ENCODE results near the gene DPEP3. TPM values are rescaled to one million over a fixed set of nuclear protein-coding genes. Genes with fewer than 3 reads are reported as not detected.
"Not testable (repeated sequence)": the region's sequence is repeated elsewhere in the genome, so short reads cannot be mapped to it uniquely, and the experiment has no call there.

DPEP3 gene
- total RNA-seq, 4 donors from 2014 or later = 0.11 to 0.40 TPM; not detected in 2

- Histone ChIP-seq H3K27me3 (no peaks in the 10 kb centered on the region), H3K4me1 (no peaks in the 10 kb centered on the region), H3K9me3 (no peaks in the 10 kb centered on the region), H3K27ac (no peak overlapping the region), H3K4me3 (replicated peaks in 1 of 3) (no peak overlapping the region), H3K36me3 (no peaks in the 10 kb centered on the region)
- intact Hi-C loops (cut with DNase I) = no loop called here
- no peak for DNase-seq
- WGBS, 2 donors = 88 to 92% methylated on average over 9 of the region's 9 CpGs
- no peak for TF ChIP-seq CTCF (IDR thresholded peaks at IDR 0.05)
- TF ChIP-seq POLR2A (IDR thresholded peaks at IDR 0.05) = no peak
Observed at GRCh38 chr16:67977469-67978227, 2.7 kb downstream of the DPEP3 start.

GRCh38 chr16:67977005-67977404 lies 3.3 kb downstream of the DPEP3 start:
- TF ChIP-seq POLR2A (IDR thresholded peaks at IDR 0.05) (no peak), CTCF (IDR thresholded peaks at IDR 0.05) (no peak)
- Histone ChIP-seq H3K9me3 (no peaks in the 10 kb centered on the region), H3K36me3 (no peaks in the 10 kb centered on the region), H3K4me1 (no peaks in the 10 kb centered on the region), H3K27me3 (no peaks in the 10 kb centered on the region), H3K4me3 (replicated peaks in 1 of 3) (no peak overlapping the region), H3K27ac (no peak overlapping the region)
- 63% methylated on average over 5 of the region's 5 CpGs; no CpG with 5 or more reads in 1 of the 2 donors for WGBS, 2 donors
- intact Hi-C loops (cut with DNase I) = no loop called here
- no peak for DNase-seq

DNA sequence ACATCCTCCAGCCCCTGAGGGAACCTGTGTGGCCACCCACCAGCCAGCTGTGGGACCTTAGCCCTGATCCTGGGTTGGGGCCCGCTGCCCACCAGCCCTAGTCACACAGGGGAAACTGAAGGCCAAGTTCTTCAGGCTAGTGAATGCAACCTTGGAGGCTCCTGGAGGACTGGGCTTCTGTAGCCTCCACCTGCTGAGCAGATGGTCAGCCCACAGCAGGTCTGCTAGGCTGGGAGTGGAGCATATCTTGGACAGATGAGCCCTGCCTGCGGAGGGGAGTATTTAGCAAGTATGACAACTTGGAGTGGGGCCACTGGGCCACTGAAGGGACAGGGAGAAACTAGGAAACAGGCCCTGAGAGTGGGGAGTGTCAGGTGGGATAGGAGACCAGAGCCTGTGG lies 4.1 kb downstream of the DPEP3 start:
- no peak overlapping the region for H3K4me3 ChIP-seq (replicated peaks in 1 of 3)
- H3K4me1 ChIP-seq = no peaks in the 10 kb centered on the region
- TF ChIP-seq CTCF (IDR thresholded peaks at IDR 0.05) (no peak), POLR2A (IDR thresholded peaks at IDR 0.05) (no peak)
- no peak overlapping the region for H3K27ac ChIP-seq
- no peaks in the 10 kb centered on the region for H3K27me3 ChIP-seq
- 80 to 100% methylated on average over 2 of the region's 2 CpGs for WGBS, 2 donors
- no peak for DNase-seq
- intact Hi-C loops (cut with DNase I) = no loop called here
- no peaks in the 10 kb centered on the region for H3K36me3 ChIP-seq
- no peaks in the 10 kb centered on the region for H3K9me3 ChIP-seq

DNA sequence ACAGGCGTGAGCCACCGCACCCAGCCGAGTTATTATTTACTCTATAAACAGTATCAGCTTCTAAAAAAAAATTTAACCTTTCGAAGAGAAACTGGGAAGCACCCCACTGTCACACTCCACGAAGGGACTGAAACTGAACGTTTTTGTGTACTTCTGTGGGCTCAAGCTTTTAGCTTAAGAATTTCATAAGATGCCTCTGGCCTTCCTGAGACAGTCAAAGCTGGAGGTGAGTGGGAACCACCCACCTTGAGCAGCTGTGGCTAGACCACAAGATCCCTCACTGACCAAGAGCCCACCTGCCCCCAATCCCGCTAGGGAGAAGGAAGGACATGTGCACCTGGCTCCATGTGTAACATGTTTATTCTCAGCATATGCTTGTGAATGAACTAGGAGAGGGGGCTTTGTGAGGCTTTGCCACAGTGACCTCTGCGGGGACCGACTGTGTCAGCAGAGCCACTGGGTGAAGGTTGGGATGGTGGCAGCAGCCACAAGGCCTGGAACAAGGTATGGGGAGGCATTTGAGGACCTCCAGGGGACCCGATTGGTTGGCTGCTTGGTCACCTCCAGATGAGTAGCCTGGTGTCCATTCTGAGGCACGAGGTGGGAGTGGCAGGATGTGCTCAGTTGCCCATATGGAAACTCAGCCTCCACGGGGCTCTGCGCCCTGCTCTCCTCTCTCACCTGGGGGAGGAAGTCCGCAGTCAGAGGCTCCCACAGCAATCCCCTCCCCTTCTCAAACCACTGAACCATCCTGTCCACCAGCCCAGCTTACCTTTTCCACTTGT lies 4.8 kb downstream of the DPEP3 start:
- 76 to 79% methylated on average over 13 to 14 of the region's 14 CpGs for WGBS, 2 donors
- Histone ChIP-seq H3K4me3 (replicated peaks in 1 of 3) (no peak overlapping the region), H3K27ac (no peak overlapping the region), H3K4me1 (no peaks in the 10 kb centered on the region), H3K27me3 (no peaks in the 10 kb centered on the region), H3K9me3 (no peaks in the 10 kb centered on the region), H3K36me3 (no peaks in the 10 kb centered on the region)
- no peak for DNase-seq
- intact Hi-C loops (cut with DNase I) = no loop called here
- TF ChIP-seq CTCF (IDR thresholded peaks at IDR 0.05) (no peak), POLR2A (IDR thresholded peaks at IDR 0.05) (no peak)

- WGBS, 2 donors = 92% methylated on average over 7 of the region's 7 CpGs
- intact Hi-C loops (cut with DNase I); DNase-seq; H3K4me3 ChIP-seq (replicated peaks in 1 of 3); H3K36me3 ChIP-seq; H3K9me3 ChIP-seq; H3K27me3 ChIP-seq; H3K27ac ChIP-seq; H3K4me1 ChIP-seq: not testable (repeated sequence)
Observed at GRCh38 chr16:67972285-67972684, 8.0 kb downstream of the DPEP3 start.

All from thyroid gland (tissue), 4 donors.